ENCODE measurements around the gene SHISA6. TPM values are rescaled to one million over a fixed set of nuclear protein-coding genes. Genes with fewer than 3 reads are reported as not detected.
"Not testable (repeated sequence)": the region's sequence is repeated elsewhere in the genome, so short reads cannot be mapped to it uniquely, and the experiment has no call there.

The SHISA6 gene
- total RNA-seq, 1 donor from 2014 or later = 3.3 TPM

- no peak overlapping the region for H3K9ac ChIP-seq
- no peaks in the 10 kb centered on the region for H3K4me1 Mint-ChIP-seq
- H4K20me1 ChIP-seq (ENCODE audit: low read depth) = no peaks in the 10 kb centered on the region
- H3K4me3 ChIP-seq = no peak overlapping the region
- H3K27ac ChIP-seq = no peak overlapping the region
- no peak for DNase-seq (ENCODE audit: low spot score)
- no peaks in the 10 kb centered on the region for H3F3A ChIP-seq (ENCODE audit: low read depth)
- no peak overlapping the region for H3K4me2 ChIP-seq
- H3K36me3 Mint-ChIP-seq = no peaks in the 10 kb centered on the region
- TF ChIP-seq CTCF (IDR thresholded peaks at IDR 0.05) = no peak
- TF ChIP-seq EZH2 (IDR thresholded peaks at IDR 0.05) = no peak
- TF ChIP-seq EZH2phosphoT487 (IDR thresholded peaks at IDR 0.05) = no peak
- peaks cover 8% of the 10 kb centered on the region for H3K9me3 Mint-ChIP-seq
- no peaks in the 10 kb centered on the region for H3K36me3 ChIP-seq
- H3K4me3 Mint-ChIP-seq = no peak overlapping the region
- H3K79me2 ChIP-seq (ENCODE audit: low read depth) = no peaks in the 10 kb centered on the region
- peaks cover 17% of the 10 kb centered on the region for H3K27me3 Mint-ChIP-seq (ENCODE audit: insufficient read depth, low read depth)
- no peak overlapping the region for H2AFZ ChIP-seq (replicated peaks)
- no peaks in the 10 kb centered on the region for H3K27me3 ChIP-seq
- H3K9me3 ChIP-seq (ENCODE audit: low read depth) = no peaks in the 10 kb centered on the region
- H3K4me1 ChIP-seq = no peaks in the 10 kb centered on the region
- no peak overlapping the region for H3K27ac Mint-ChIP-seq
Measured at GRCh38 chr17:11300738-11301137, 59.7 kb downstream of the SHISA6 start.

- H3K79me2 ChIP-seq (ENCODE audit: low read depth); H3K4me1 Mint-ChIP-seq; H3K4me3 ChIP-seq; H3K4me1 ChIP-seq; H3K9ac ChIP-seq; H3K36me3 Mint-ChIP-seq; H3K4me3 Mint-ChIP-seq; H3K36me3 ChIP-seq; H3K27me3 ChIP-seq; H3K4me2 ChIP-seq; H3F3A ChIP-seq (ENCODE audit: low read depth); H3K9me3 Mint-ChIP-seq; H2AFZ ChIP-seq (replicated peaks); H3K9me3 ChIP-seq (ENCODE audit: low read depth); DNase-seq (ENCODE audit: low spot score); H3K27ac Mint-ChIP-seq; H3K27ac ChIP-seq; H4K20me1 ChIP-seq (ENCODE audit: low read depth): not testable (repeated sequence)
- peaks cover 12% of the 10 kb centered on the region for H3K27me3 Mint-ChIP-seq (ENCODE audit: insufficient read depth, low read depth)
Measured at GRCh38 chr17:11301874-11302273, 60.9 kb downstream of the SHISA6 start.

GRCh38 chr17:11302401-11303186 lies 61.6 kb downstream of the SHISA6 start:
- H3K4me3 Mint-ChIP-seq = no peak overlapping the region
- peaks cover 8% of the 10 kb centered on the region for H3K9me3 Mint-ChIP-seq

More at GRCh38 chr17:11302401-11303186, 61.6 kb downstream of the SHISA6 start:
- Histone ChIP-seq H3K36me3 (no peaks in the 10 kb centered on the region), H3K9ac (no peak overlapping the region), H2AFZ (replicated peaks) (no peak overlapping the region), H3K4me3 (no peak overlapping the region), H3K9me3 (ENCODE audit: low read depth) (no peaks in the 10 kb centered on the region), H3K4me2 (no peak overlapping the region), H4K20me1 (ENCODE audit: low read depth) (no peaks in the 10 kb centered on the region), H3K4me1 (no peaks in the 10 kb centered on the region), H3K27ac (no peak overlapping the region), H3K27me3 (no peaks in the 10 kb centered on the region), H3K79me2 (ENCODE audit: low read depth) (no peaks in the 10 kb centered on the region), H3F3A (ENCODE audit: low read depth) (no peaks in the 10 kb centered on the region)
- Mint-ChIP-seq H3K27me3 (ENCODE audit: insufficient read depth, low read depth) (peaks cover 10% of the 10 kb centered on the region), H3K4me1 (no peaks in the 10 kb centered on the region), H3K27ac (no peak overlapping the region), H3K36me3 (no peaks in the 10 kb centered on the region)
- DNase-seq (ENCODE audit: low spot score) = no peak
- TF ChIP-seq CTCF (IDR thresholded peaks at IDR 0.05) (no peak), EZH2 (IDR thresholded peaks at IDR 0.05) (no peak), EZH2phosphoT487 (IDR thresholded peaks at IDR 0.05) (no peak)
